AG08396 (cell line): ENCODE results near the gene EYS.
"Not testable (repeated sequence)": the region's sequence is repeated elsewhere in the genome, so short reads cannot be mapped to it uniquely, and the experiment has no call there.

Experiments
- DNase-seq: peaks from one replicate; pipeline ENCODE4 v3.0.0; 2012; ENCODE audit warnings: low spot score, mixed read lengths

The EYS gene

DNA sequence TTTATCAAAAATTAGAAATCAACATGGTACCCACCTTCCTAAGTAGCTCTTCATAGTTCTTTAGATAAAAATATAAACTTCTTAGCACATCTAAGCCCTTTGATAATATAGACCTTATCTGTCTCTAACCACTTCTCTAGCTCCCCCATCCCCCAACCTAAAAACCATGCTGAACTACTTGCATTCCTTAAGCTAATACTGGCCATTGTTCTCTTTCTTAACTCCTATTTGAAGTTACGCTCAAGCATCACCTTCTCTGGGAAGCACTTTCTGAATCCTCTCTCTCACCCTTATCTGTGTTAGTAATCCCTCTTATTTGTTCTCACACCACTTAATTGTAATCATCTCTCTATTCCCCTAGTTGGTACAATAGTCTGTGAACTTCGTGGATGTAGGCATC, 1918.5 kb downstream of the EYS start:
- DNase-seq = no peak

DNA sequence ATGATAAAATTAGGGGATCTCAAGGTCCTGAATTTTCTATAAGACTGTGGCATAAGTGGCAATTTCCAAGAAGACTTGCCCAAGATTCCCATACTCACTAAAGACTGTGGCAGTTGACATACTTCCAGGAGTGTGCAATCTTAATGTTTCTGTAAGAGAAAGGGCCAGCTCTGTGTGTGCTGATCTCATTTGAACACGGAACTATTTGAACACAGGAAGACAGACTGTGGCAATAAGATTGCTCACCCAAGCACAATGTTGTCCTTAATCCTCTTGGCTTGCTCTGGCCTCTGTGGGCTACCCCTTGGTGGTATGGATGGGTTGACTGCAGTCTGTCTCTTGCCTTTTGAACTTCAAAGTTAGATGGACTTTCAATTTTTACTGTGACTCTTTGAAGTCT, 1920.0 kb downstream of the EYS start:
- DNase-seq = no peak

DNA sequence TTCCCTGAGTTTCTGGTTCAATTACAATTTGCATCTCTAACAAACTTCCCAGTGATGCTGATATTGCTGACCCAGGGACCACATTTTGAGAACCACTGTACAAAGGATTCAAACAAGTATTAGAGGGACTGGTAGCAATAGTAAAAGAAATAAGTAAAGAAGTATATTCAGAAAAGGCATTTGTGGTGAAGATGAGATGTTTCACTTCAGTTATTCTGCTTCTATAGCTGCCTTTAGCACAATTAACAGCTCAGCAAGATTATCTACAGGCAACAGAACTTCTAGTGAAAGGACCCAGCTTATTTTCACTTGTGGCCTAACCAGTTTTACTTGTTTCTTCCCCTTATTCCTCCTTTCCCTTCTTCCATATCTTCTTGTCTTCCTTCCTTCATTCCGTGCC, 1922.0 kb downstream of the EYS start:
- no peak for DNase-seq

GRCh38 chr6:63783096-63783495, 1923.9 kb downstream of the EYS start:
- no peak for DNase-seq

- no peak for DNase-seq
Measured at GRCh38 chr6:63774961-63775360, 1932.1 kb downstream of the EYS start.

DNA sequence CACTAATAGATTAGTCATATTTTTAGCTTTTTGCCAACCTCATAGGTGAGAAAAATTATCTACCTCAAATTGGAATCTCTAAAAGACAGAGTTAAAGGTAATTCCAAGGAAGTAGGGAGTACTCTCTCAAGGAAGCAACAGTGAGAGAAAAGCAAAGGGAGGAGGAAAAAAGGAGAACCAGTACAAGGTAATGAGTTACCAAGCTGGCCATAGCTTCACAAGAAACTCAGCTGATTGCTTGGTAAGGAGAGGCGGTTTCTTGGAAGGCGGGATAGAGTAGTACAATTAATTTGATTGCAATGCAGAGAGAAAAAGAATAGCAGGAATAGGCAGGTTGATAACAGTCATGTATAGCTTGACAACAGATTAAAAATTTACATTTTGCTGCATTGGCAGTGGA, 1933.8 kb downstream of the EYS start:
- DNase-seq = no peak

DNA sequence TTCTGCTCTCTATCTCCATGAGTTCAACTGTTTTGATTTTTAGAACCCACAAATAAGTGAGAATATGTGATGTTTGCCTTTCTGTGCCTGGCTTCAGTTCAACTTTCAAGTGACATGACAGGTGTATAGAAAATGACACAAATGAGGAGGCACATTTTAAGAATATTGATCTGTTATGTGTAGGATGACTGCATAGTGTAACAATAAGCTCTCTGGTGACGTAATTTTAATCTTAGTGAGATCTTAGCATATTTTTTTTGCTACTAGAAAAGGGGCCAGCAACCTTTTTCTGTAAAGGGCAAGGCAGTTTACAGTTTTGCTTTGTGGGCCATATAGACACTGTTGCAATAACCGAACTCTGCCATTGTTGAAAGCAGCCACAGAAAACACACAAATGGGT, 1941.2 kb downstream of the EYS start:
- no peak for DNase-seq

- DNase-seq = no peak
Measured at GRCh38 chr6:63764318-63764916, 1942.6 kb downstream of the EYS start.

- no peak for DNase-seq
Measured at GRCh38 chr6:63760199-63760598, 1946.8 kb downstream of the EYS start.

GRCh38 chr6:63759605-63760105, 1947.4 kb downstream of the EYS start:
- DNase-seq = no peak

- DNase-seq = no peak
Measured at GRCh38 chr6:63757826-63758225, 1949.2 kb downstream of the EYS start.

DNA sequence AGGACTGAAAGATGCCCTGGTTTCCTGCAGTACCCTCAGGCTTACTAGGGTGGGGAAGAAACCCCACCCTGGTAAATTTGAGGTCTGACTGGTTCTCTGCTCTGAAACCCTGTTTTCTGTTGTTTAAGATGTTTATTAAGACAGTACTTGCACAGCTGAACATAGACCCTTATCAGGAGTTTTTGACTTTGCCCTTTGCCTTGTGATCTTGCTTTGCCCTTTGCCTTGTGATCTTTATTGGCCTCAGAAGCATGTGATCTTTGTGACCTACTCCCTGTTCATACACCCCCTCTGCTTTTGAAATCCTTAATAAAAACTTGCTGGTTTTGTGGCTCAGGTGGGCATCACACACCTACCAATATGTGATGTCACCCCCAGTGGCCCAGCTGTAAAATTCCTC, 1949.8 kb downstream of the EYS start:
- DNase-seq = not testable (repeated sequence)

- DNase-seq = no peak
Measured at GRCh38 chr6:63750400-63750799, 1956.6 kb downstream of the EYS start.

- no peak for DNase-seq
Measured at GRCh38 chr6:63745784-63746183, 1961.2 kb downstream of the EYS start.

GRCh38 chr6:63744810-63745209, 1962.2 kb downstream of the EYS start:
- DNase-seq = no peak

GRCh38 chr6:63743691-63744090, 1963.3 kb downstream of the EYS start:
- DNase-seq = no peak

DNA sequence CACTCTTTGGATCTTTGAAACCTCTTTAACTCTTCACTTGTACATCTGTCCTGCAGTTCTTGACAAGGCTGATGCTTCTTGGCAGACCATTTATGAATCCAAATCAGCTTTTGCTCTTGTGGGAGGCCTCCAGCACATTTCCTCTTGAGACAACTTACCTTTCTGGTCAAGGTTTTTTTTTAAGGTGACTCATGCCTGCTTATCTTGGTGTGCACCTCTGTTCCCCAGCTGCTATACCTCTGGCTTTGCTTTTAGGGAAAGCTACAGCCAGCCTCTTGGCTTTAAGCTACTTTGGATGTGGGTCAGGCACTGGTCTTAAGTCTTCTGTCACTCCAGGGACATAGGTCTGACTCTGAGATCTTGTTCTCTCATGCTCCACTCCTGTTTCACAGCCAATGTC, 1965.0 kb downstream of the EYS start:
- no peak for DNase-seq

DNA sequence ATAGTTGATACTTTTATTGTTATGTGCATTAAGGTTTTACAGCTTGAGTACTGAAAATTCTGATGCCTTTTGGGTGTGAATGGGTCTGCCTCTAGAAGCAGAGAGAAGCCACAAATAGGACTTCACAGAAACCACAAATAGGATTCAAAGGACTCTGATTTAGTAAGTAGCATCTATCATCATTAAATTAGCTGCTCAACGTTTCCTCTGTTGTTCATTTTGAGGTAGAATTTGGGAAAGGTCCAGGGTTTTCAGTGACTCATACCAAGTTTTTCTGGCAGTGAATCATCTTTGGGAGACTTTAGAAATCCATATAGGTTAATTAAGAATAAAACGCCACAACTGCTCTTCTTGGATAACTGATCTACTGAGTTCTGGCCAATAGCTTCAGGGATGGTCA, 1966.3 kb downstream of the EYS start:
- no peak for DNase-seq

- DNase-seq = no peak
Measured at GRCh38 chr6:63739094-63739687, 1967.8 kb downstream of the EYS start.

DNA sequence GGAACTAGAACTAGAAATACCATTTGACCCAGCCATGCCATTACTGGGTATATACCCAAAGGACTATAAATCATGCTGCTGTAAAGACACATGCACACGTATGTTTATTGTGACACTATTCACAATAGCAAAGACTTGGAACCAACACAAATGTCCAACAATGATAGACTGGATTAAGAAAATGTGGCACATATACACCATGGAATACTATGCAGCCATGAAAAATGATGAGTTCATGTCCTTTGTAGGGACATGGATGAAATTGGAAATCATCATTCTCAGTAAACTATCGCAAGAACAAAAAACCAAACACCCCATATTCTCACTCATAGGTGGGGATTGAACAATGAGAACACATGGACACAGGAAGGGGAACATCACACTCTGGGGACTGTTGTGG, 1968.8 kb downstream of the EYS start:
- DNase-seq = not testable (repeated sequence)

GRCh38 chr6:63734923-63735322, 1972.1 kb downstream of the EYS start:
- DNase-seq = no peak

GRCh38 chr6:63732336-63732735, 1974.7 kb downstream of the EYS start:
- peak; percentile 18 for DNase-seq

- DNase-seq = no peak
Measured at GRCh38 chr6:63731930-63732329, 1975.1 kb downstream of the EYS start.

DNA sequence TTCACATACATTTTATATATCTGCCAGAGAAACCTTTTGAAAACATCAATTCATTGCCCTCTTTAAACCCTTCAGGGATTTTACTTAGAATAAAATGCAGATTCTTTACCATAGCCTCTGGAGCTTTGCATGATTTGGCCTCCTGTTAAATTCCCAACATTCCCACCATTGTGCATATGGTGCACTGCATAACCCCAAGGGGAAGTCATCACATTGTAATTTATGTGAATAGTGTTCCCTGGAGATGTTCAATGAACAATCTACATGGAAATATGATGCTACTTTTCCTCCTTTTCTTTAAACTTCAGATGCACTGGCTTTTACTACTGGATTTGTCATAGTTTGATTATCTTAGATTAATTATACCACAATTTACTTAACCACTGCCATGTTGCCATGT, 1976.7 kb downstream of the EYS start:
- no peak for DNase-seq
